Rectal smooth muscle tissue (tissue), 1 donor: ENCODE results near the gene MXI1.
A peak's percentile ranks its signal among the peaks of the same experiment; 100 is the strongest.

Experiments
- H3K27ac ChIP-seq: one replicate; pipeline ENCODE4 v1.7.0; 2013; ENCODE audit warnings: low read depth, low read length, inconsistent platforms
- H3K27me3 ChIP-seq: one replicate; pipeline ENCODE4 v1.7.0; 2013; ENCODE audit warnings: low read length; ENCODE audit not compliant: control insufficient read depth, insufficient read depth
- H3K36me3 ChIP-seq: one replicate; pipeline ENCODE4 v1.7.0; 2013; ENCODE audit warnings: low read length; ENCODE audit not compliant: control insufficient read depth, insufficient read depth
- H3K4me1 ChIP-seq: one replicate; pipeline ENCODE4 v1.7.0; 2013; ENCODE audit warnings: low read length; ENCODE audit not compliant: control insufficient read depth, insufficient read depth
- H3K4me3 ChIP-seq: one replicate; pipeline ENCODE4 v1.7.0; 2013; ENCODE audit warnings: low read length
- H3K9ac ChIP-seq: one replicate; pipeline ENCODE4 v1.7.0; 2013; ENCODE audit warnings: low read length

MXI1 gene

GRCh38 chr10:110207011-110207804 lies at the start of gene MXI1:
Gene MXI1 (plus strand): TSS chr10:110207605. CDS start chr10:110207809, 204 bp downstream.
- H3K36me3 ChIP-seq, result no peaks in the 10 kb centered on the region
- peaks cover 10% of the 10 kb centered on the region for H3K4me1 ChIP-seq
- no peaks in the 10 kb centered on the region for H3K27me3 ChIP-seq
- peak within 1 kb of the TSS; percentile 84 for H3K4me3 ChIP-seq
- H3K9ac ChIP-seq, result peak within 1 kb of the TSS; percentile 73
- H3K27ac ChIP-seq, result peak within 1 kb of the TSS; percentile 80

- H3K9ac ChIP-seq, result no peak overlapping the region
- H3K36me3 ChIP-seq, result no peaks in the 10 kb centered on the region
- no peak overlapping the region for H3K4me3 ChIP-seq
- no peaks in the 10 kb centered on the region for H3K4me1 ChIP-seq
- no peaks in the 10 kb centered on the region for H3K27me3 ChIP-seq
- no peak overlapping the region for H3K27ac ChIP-seq
These were observed 49.1 kb upstream of the MXI1 start for GRCh38 chr10:110158051-110159005.

DNA sequence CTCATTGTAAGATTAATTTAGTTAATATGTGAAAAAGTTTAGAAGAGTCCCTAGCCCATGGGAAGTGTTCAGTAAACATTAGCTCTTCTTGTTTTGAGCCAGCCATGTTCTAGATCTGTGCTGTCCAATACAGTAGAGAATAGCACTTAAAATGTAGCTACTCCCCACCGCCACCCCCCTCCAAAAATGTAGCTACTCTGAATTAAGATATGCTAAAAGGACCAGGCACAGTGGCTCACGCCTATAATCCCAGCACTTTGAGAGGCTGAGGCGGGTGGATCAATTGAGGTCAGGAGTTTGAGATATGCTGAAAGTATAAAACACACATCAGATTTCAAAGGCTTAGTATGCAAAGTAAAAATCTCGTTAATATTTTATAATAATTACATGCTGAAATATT lies 47.3 kb upstream of the MXI1 start:
- Histone ChIP-seq H3K36me3 (no peaks in the 10 kb centered on the region), H3K4me1 (no peaks in the 10 kb centered on the region), H3K4me3 (no peak overlapping the region), H3K27ac (no peak overlapping the region), H3K9ac (no peak overlapping the region), H3K27me3 (no peaks in the 10 kb centered on the region)

DNA sequence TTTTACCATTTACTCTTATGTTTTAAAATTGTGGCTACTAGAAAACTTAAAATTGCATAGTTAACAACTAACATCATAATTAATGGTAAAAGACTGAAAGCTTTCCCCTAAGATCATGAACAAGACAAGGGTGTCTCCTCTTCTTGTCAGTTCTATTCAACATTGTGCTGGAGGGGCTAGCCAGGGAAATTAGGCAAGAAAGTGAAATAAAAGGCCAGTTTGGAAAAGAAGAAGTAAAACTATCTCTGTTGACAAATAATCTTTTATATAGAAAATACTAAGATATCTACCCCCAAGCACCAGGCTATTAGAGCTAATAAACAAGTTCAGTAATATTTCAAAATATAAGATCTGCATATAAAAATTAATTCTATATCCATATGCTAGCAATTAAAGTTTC lies 46.9 kb upstream of the MXI1 start:
- H3K9ac ChIP-seq, result no peak overlapping the region
- no peaks in the 10 kb centered on the region for H3K27me3 ChIP-seq
- no peaks in the 10 kb centered on the region for H3K36me3 ChIP-seq
- H3K4me1 ChIP-seq, result no peaks in the 10 kb centered on the region
- H3K4me3 ChIP-seq, result no peak overlapping the region
- H3K27ac ChIP-seq, result no peak overlapping the region

DNA sequence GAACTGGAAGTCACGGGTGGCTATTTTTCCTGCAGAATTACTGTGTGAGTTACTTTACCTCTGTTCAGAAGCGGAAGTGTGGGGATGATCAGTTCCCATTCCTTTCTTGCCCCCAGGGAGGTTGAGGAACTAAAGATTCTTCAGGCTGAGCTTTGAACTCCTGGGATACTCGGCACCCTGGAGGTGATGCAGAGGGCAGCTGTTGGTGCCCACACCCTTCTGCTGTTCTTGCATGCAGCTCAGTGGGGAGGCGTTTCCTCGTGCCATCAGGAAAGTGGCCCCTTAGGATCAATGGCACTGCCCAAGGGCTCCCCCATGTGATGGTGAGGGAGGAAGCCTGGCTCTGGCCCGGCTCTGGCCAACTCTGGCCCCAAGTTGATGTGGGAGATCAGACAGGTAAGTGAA lies 44.7 kb upstream of the MXI1 start:
- Histone ChIP-seq H3K27me3 (peaks cover 3% of the 10 kb centered on the region), H3K36me3 (no peaks in the 10 kb centered on the region), H3K4me1 (no peaks in the 10 kb centered on the region), H3K27ac (no peak overlapping the region), H3K9ac (no peak overlapping the region), H3K4me3 (no peak overlapping the region)

- Histone ChIP-seq H3K27me3 (peaks cover 3% of the 10 kb centered on the region), H3K27ac (no peak overlapping the region), H3K4me3 (no peak overlapping the region), H3K36me3 (no peaks in the 10 kb centered on the region), H3K9ac (no peak overlapping the region), H3K4me1 (no peaks in the 10 kb centered on the region)
These were observed 44.1 kb upstream of the MXI1 start for GRCh38 chr10:110163192-110163773.

DNA sequence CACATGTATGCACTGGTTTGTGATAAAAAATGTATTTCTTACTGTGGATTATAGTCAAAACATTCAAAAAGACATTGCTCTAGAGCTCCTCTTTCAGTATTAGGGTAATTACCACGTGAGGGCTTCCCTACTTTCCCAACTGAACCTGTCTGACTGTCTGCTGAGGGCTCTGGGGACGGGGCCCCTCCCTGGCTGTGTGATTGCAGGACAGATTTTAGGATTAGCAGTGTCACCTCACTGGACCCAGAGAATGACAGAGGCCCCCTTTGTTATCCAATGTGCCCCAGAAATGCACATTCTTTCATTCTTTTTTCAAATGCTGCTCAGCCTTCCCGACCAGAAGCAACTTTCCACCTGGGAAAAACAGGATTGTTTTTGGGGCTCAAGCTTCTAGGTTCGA lies 43.6 kb upstream of the MXI1 start:
- H3K4me1 ChIP-seq, result no peaks in the 10 kb centered on the region
- H3K27ac ChIP-seq, result no peak overlapping the region
- H3K9ac ChIP-seq, result no peak overlapping the region
- no peak overlapping the region for H3K4me3 ChIP-seq
- peaks cover 3% of the 10 kb centered on the region for H3K27me3 ChIP-seq
- H3K36me3 ChIP-seq, result no peaks in the 10 kb centered on the region

- Histone ChIP-seq H3K4me1 (no peaks in the 10 kb centered on the region), H3K27ac (no peak overlapping the region), H3K4me3 (no peak overlapping the region), H3K27me3 (peaks cover 10% of the 10 kb centered on the region), H3K9ac (no peak overlapping the region), H3K36me3 (no peaks in the 10 kb centered on the region)
These were observed 42.2 kb upstream of the MXI1 start for GRCh38 chr10:110165239-110165638.

- Histone ChIP-seq H3K4me1 (no peaks in the 10 kb centered on the region), H3K27me3 (peaks cover 10% of the 10 kb centered on the region), H3K4me3 (no peak overlapping the region)
These were observed 40.3 kb upstream of the MXI1 start for GRCh38 chr10:110167149-110167548.

DNA sequence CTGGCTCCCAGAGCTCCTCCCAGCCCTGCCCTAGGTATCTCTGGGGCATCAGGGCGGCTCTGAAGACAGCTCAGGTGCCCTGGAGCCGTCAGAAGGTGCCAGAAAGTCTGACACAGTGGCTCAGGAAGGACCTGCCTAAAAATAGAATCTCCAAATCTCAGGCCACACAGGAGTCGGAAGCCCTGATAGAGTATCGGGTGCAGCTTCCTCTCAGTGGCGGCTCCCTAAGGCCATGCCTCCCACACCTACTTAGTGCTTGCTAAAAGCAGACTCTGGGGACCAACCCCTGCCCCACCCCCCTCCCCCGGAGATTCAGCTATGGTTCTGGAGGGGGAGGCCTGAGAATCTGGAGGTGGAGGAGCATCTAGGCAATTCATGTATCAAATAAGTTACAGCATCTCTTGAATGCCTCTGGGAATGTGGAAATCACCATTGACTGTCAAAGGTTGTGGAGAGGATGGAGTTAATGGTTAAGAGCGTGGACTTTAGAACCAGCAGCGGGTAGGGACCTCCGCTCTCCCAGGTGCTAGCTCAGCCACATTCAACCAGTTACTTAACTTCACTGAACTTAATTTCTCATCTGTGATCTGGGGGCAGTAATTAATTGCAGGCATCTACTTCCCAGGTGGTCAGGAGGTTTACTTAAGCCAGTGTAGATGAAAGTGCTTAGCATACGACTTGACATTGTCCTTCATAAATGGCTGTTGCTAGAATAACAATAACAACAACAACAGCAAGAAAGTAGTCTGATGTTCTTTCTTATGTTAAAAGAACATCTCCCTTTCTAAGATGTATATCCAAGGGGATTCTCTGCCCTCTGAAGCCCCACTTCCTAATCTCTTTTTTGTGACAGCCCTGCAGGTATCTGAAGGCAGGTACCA lies 38.6 kb upstream of the MXI1 start:
- Histone ChIP-seq H3K27me3 (peaks cover 10% of the 10 kb centered on the region), H3K27ac (no peak overlapping the region), H3K9ac (no peak overlapping the region), H3K4me1 (no peaks in the 10 kb centered on the region), H3K36me3 (no peaks in the 10 kb centered on the region), H3K4me3 (no peak overlapping the region)

More at GRCh38 chr10:110167149-110167548, 40.3 kb upstream of the MXI1 start:
- H3K36me3 ChIP-seq, result no peaks in the 10 kb centered on the region
- no peak overlapping the region for H3K27ac ChIP-seq
- no peak overlapping the region for H3K9ac ChIP-seq

- H3K27ac ChIP-seq, result no peak overlapping the region
- peaks cover 10% of the 10 kb centered on the region for H3K27me3 ChIP-seq
- no peak overlapping the region for H3K4me3 ChIP-seq
- H3K9ac ChIP-seq, result no peak overlapping the region
- H3K4me1 ChIP-seq, result no peaks in the 10 kb centered on the region
- H3K36me3 ChIP-seq, result no peaks in the 10 kb centered on the region
These were observed 37.8 kb upstream of the MXI1 start for GRCh38 chr10:110169586-110169985.
